ENCODE results near the gene CCDC152.

The CCDC152 gene

GRCh38 chr5:42819745-42820144 is 63.1 kb downstream of the CCDC152 start:
- no peaks in the 10 kb centered on the region for H3K4me1 ChIP-seq (ENCODE audit: control insufficient read depth in 2 of 2, insufficient read depth in 1 of 2, low read depth in 1 of 2, low read length in 2 of 2)
- no peak overlapping the region for H2AK5ac ChIP-seq (ENCODE audit: low read depth, low read length)
- H2BK15ac ChIP-seq (ENCODE audit: low read length) = no peak overlapping the region
- H3K79me1 ChIP-seq (ENCODE audit: low read depth, low read length) = no peaks in the 10 kb centered on the region
- no peak overlapping the region for H3K18ac ChIP-seq (ENCODE audit: low read length)
- WGBS, 2 donors (ENCODE audit: extremely low coverage in 2 of 2, insufficient read length in 2 of 2, insufficient replicate concordance in 1 of 2) = no CpG with 5 or more reads among the region's 2 CpGs
- no peak overlapping the region for H3K4ac ChIP-seq (ENCODE audit: low read length)
- DNase-seq (ENCODE audit: low spot score) = no peak
- no peak overlapping the region for H3K23ac ChIP-seq (ENCODE audit: low read depth, low read length, poor library complexity)
- no peaks in the 10 kb centered on the region for H3K36me3 ChIP-seq (replicated peaks in 1 of 2; ENCODE audit: control insufficient read depth in 2 of 2, insufficient read depth in 2 of 2, low read length in 2 of 2)
- H4K8ac ChIP-seq (ENCODE audit: low read depth, low read length) = no peak overlapping the region
- H4K91ac ChIP-seq (ENCODE audit: low read depth, low read length, poor library complexity) = no peak overlapping the region
- no peak overlapping the region for H2BK12ac ChIP-seq (ENCODE audit: low read length)
- no peak overlapping the region for H3K27ac ChIP-seq (replicated peaks; ENCODE audit: low read length)
- H3K4me2 ChIP-seq (ENCODE audit: insufficient read depth, low read length, poor library complexity, severe bottlenecking) = no peak overlapping the region
- H3K27me3 ChIP-seq (ENCODE audit: control insufficient read depth in 3 of 3, insufficient read depth in 3 of 3, low read depth in 1 of 3, low read length in 3 of 3) = no peaks in the 10 kb centered on the region
- H2BK120ac ChIP-seq (ENCODE audit: low read depth, low read length) = no peak overlapping the region
- no peak overlapping the region for H3K9ac ChIP-seq (ENCODE audit: low read depth, low read length, poor library complexity)
- no peak overlapping the region for H3K14ac ChIP-seq (ENCODE audit: low read length)
- no peak overlapping the region for H2AFZ ChIP-seq (ENCODE audit: low read length)
- H2BK5ac ChIP-seq (ENCODE audit: low read length) = no peak overlapping the region
- no peaks in the 10 kb centered on the region for H3K9me3 ChIP-seq (replicated peaks in 1 of 2; ENCODE audit: control insufficient read depth in 2 of 2, insufficient read depth in 1 of 2, low read depth in 1 of 2, low read length in 2 of 2)
- H3K4me3 ChIP-seq (ENCODE audit: low read length in 2 of 2) = no peak overlapping the region

- no peaks in the 10 kb centered on the region for H3K79me1 ChIP-seq (ENCODE audit: low read depth, low read length)
- H3K4ac ChIP-seq (ENCODE audit: low read length) = no peak overlapping the region
- H3K4me3 ChIP-seq (ENCODE audit: low read length in 2 of 2) = no peak overlapping the region
- no peak overlapping the region for H2BK15ac ChIP-seq (ENCODE audit: low read length)
- H3K14ac ChIP-seq (ENCODE audit: low read length) = no peak overlapping the region
- no peak overlapping the region for H2BK5ac ChIP-seq (ENCODE audit: low read length)
- no peak overlapping the region for H3K23ac ChIP-seq (ENCODE audit: low read depth, low read length, poor library complexity)
- H3K4me2 ChIP-seq (ENCODE audit: insufficient read depth, low read length, poor library complexity, severe bottlenecking) = no peak overlapping the region
- no peaks in the 10 kb centered on the region for H3K4me1 ChIP-seq (ENCODE audit: control insufficient read depth in 2 of 2, insufficient read depth in 1 of 2, low read depth in 1 of 2, low read length in 2 of 2)
- no peak overlapping the region for H3K27ac ChIP-seq (replicated peaks; ENCODE audit: low read length)
- H3K9me3 ChIP-seq (replicated peaks in 1 of 2; ENCODE audit: control insufficient read depth in 2 of 2, insufficient read depth in 1 of 2, low read depth in 1 of 2, low read length in 2 of 2) = no peaks in the 10 kb centered on the region
- H2BK120ac ChIP-seq (ENCODE audit: low read depth, low read length) = no peak overlapping the region
- DNase-seq (ENCODE audit: low spot score) = no peak
- H3K36me3 ChIP-seq (replicated peaks in 1 of 2; ENCODE audit: control insufficient read depth in 2 of 2, insufficient read depth in 2 of 2, low read length in 2 of 2) = no peaks in the 10 kb centered on the region
- no peak overlapping the region for H2AFZ ChIP-seq (ENCODE audit: low read length)
- no peak overlapping the region for H4K91ac ChIP-seq (ENCODE audit: low read depth, low read length, poor library complexity)
- no peak overlapping the region for H2AK5ac ChIP-seq (ENCODE audit: low read depth, low read length)
- H3K27me3 ChIP-seq (ENCODE audit: control insufficient read depth in 3 of 3, insufficient read depth in 3 of 3, low read depth in 1 of 3, low read length in 3 of 3) = no peaks in the 10 kb centered on the region
- WGBS, 2 donors (ENCODE audit: extremely low coverage in 2 of 2, insufficient read length in 2 of 2, insufficient replicate concordance in 1 of 2) = no CpG with 5 or more reads among the region's 2 CpGs
- no peak overlapping the region for H4K8ac ChIP-seq (ENCODE audit: low read depth, low read length)
- no peak overlapping the region for H3K9ac ChIP-seq (ENCODE audit: low read depth, low read length, poor library complexity)
- H3K18ac ChIP-seq (ENCODE audit: low read length) = no peak overlapping the region
- no peak overlapping the region for H2BK12ac ChIP-seq (ENCODE audit: low read length)
Observed at GRCh38 chr5:42822548-42822947, 65.9 kb downstream of the CCDC152 start.

GRCh38 chr5:42824347-42824976 is 67.8 kb downstream of the CCDC152 start:
- Histone ChIP-seq H2AK5ac (ENCODE audit: low read depth, low read length) (no peak overlapping the region), H4K91ac (ENCODE audit: low read depth, low read length, poor library complexity) (no peak overlapping the region), H3K4me3 (ENCODE audit: low read length in 2 of 2) (peak overlapping the region in 1 of 2 donors; percentile 60), H3K14ac (ENCODE audit: low read length) (no peak overlapping the region), H3K18ac (ENCODE audit: low read length) (no peak overlapping the region), H3K36me3 (replicated peaks in 1 of 2; ENCODE audit: control insufficient read depth in 2 of 2, insufficient read depth in 2 of 2, low read length in 2 of 2) (no peaks in the 10 kb centered on the region), H3K4me2 (ENCODE audit: insufficient read depth, low read length, poor library complexity, severe bottlenecking) (no peak overlapping the region), H3K27ac (replicated peaks; ENCODE audit: low read length) (no peak overlapping the region), H2BK120ac (ENCODE audit: low read depth, low read length) (no peak overlapping the region), H4K8ac (ENCODE audit: low read depth, low read length) (peak overlapping the region; percentile 7), H3K9me3 (replicated peaks in 1 of 2; ENCODE audit: control insufficient read depth in 2 of 2, insufficient read depth in 1 of 2, low read depth in 1 of 2, low read length in 2 of 2) (no peaks in the 10 kb centered on the region), H3K9ac (ENCODE audit: low read depth, low read length, poor library complexity) (peak overlapping the region; percentile 63), H2BK15ac (ENCODE audit: low read length) (no peak overlapping the region), H2BK5ac (ENCODE audit: low read length) (no peak overlapping the region), H3K79me1 (ENCODE audit: low read depth, low read length) (no peaks in the 10 kb centered on the region), H2BK12ac (ENCODE audit: low read length) (no peak overlapping the region), H2AFZ (ENCODE audit: low read length) (no peak overlapping the region), H3K4me1 (ENCODE audit: control insufficient read depth in 2 of 2, insufficient read depth in 1 of 2, low read depth in 1 of 2, low read length in 2 of 2) (no peaks in the 10 kb centered on the region), H3K27me3 (ENCODE audit: control insufficient read depth in 3 of 3, insufficient read depth in 3 of 3, low read depth in 1 of 3, low read length in 3 of 3) (no peaks in the 10 kb centered on the region), H3K4ac (ENCODE audit: low read length) (no peak overlapping the region), H3K23ac (ENCODE audit: low read depth, low read length, poor library complexity) (no peak overlapping the region)
- WGBS, 2 donors (ENCODE audit: extremely low coverage in 2 of 2, insufficient read length in 2 of 2, insufficient replicate concordance in 1 of 2) = no CpG with 5 or more reads among the region's 7 CpGs
- DNase-seq (ENCODE audit: low spot score) = no peak

GRCh38 chr5:42825422-42826148 is 69.0 kb downstream of the CCDC152 start:
- H4K8ac ChIP-seq (ENCODE audit: low read depth, low read length) = no peak overlapping the region
- no peaks in the 10 kb centered on the region for H3K9me3 ChIP-seq (replicated peaks in 1 of 2; ENCODE audit: control insufficient read depth in 2 of 2, insufficient read depth in 1 of 2, low read depth in 1 of 2, low read length in 2 of 2)
- no peaks in the 10 kb centered on the region for H3K79me1 ChIP-seq (ENCODE audit: low read depth, low read length)
- no peak overlapping the region for H4K91ac ChIP-seq (ENCODE audit: low read depth, low read length, poor library complexity)
- H3K18ac ChIP-seq (ENCODE audit: low read length) = no peak overlapping the region
- no peaks in the 10 kb centered on the region for H3K36me3 ChIP-seq (replicated peaks in 1 of 2; ENCODE audit: control insufficient read depth in 2 of 2, insufficient read depth in 2 of 2, low read length in 2 of 2)
- no peak overlapping the region for H2BK15ac ChIP-seq (ENCODE audit: low read length)
- no peaks in the 10 kb centered on the region for H3K27me3 ChIP-seq (ENCODE audit: control insufficient read depth in 3 of 3, insufficient read depth in 3 of 3, low read depth in 1 of 3, low read length in 3 of 3)
- H3K4me2 ChIP-seq (ENCODE audit: insufficient read depth, low read length, poor library complexity, severe bottlenecking) = no peak overlapping the region
- no peak overlapping the region for H3K4me3 ChIP-seq (ENCODE audit: low read length in 2 of 2)
- no peak overlapping the region for H2AK5ac ChIP-seq (ENCODE audit: low read depth, low read length)
- no CpG with 5 or more reads among the region's 9 CpGs for WGBS, 2 donors (ENCODE audit: extremely low coverage in 2 of 2, insufficient read length in 2 of 2, insufficient replicate concordance in 1 of 2)
- H2BK120ac ChIP-seq (ENCODE audit: low read depth, low read length) = no peak overlapping the region
- no peak overlapping the region for H3K27ac ChIP-seq (replicated peaks; ENCODE audit: low read length)
- no peak overlapping the region for H2BK12ac ChIP-seq (ENCODE audit: low read length)
- H3K23ac ChIP-seq (ENCODE audit: low read depth, low read length, poor library complexity) = peak overlapping the region; percentile 39
- H3K9ac ChIP-seq (ENCODE audit: low read depth, low read length, poor library complexity) = no peak overlapping the region
- no peak overlapping the region for H3K4ac ChIP-seq (ENCODE audit: low read length)
- no peak for DNase-seq (ENCODE audit: low spot score)
- no peak overlapping the region for H2BK5ac ChIP-seq (ENCODE audit: low read length)
- no peak overlapping the region for H2AFZ ChIP-seq (ENCODE audit: low read length)
- H3K4me1 ChIP-seq (ENCODE audit: control insufficient read depth in 2 of 2, insufficient read depth in 1 of 2, low read depth in 1 of 2, low read length in 2 of 2) = no peaks in the 10 kb centered on the region
- H3K14ac ChIP-seq (ENCODE audit: low read length) = no peak overlapping the region
